K562 (cell line): Measurements from ENCODE around the gene LRRFIP2. TPM values are rescaled to one million over a fixed set of nuclear protein-coding genes. Genes with fewer than 3 reads are reported as not detected.

ENCODE experiments used
- ATAC-seq: fragments of 200-7000 bp; cut with Tn5 transposase; 3 replicates; pipeline ENCODE4 v1.9.1; 2020; ENCODE audit warnings: moderate library complexity
- BruUV-seq: library from RNA; stranded (reverse); fragments of 400-500 nt; replicated peaks from 2 replicates; lab custom pipeline; 2021; lab: Mats Ljungman, UMichigan
- CTCF ChIA-PET: fragments of 300-600 bp; formaldehyde crosslinking; extraction: SDS; loops from one replicate; lab custom pipeline; 2021; ENCODE audit warnings: low intra/inter-chr PET ratio; lab: Yijun Ruan, JAX
- POLR2A ChIA-PET: fragments of 300-600, 350-650 bp; sonication (Branson Sonifier 250); formaldehyde crosslinking; extraction: SDS; loops from one replicate; lab custom pipeline; 2021; ENCODE audit warnings: antibody characterized with exemption, inconsistent platforms; lab: Yijun Ruan, JAX
- DNase-seq, 4 experiments: peaks; one replicate each; pipeline versions ENCODE4 v3.0.0 to v3.0.0-alpha.2; 2011 to 2018; ENCODE audit warnings: low spot score in 3 of 4, mixed read lengths in 3 of 4; ENCODE audit errors: extremely low read depth in 1 of 4
- FAIRE-seq: peaks from 2 replicates; lab custom pipeline; 2011; peaks lifted over from hg19 to GRCh38; lab: Jason Lieb, UNC
- H2AFZ ChIP-seq: 2 replicates; pipeline ENCODE4 v1.6.0; 2011; ENCODE audit warnings: low read depth, low read length, control low read depth, inconsistent platforms
- H3K27ac ChIP-seq: fragments of 200-600 bp; 3 replicates; pipeline ENCODE4 v1.8.0; 2011; ENCODE audit warnings: low read depth, mild to moderate bottlenecking, control low read depth, inconsistent platforms, low read length, moderate library complexity, mixed read lengths; ENCODE audit errors: extremely low read depth
- H3K27me3 ChIP-seq, 2 experiments: fragments of 300-600 bp in 1 of 2; 2 replicates in 1 of 2; 3 replicates in 1 of 2; pipeline versions ENCODE4 v1.6.0 to v1.8.0; 2011; ENCODE audit warnings: inconsistent platforms in 2 of 2, low read length in 2 of 2, mild to moderate bottlenecking in 1 of 2, mixed read lengths in 1 of 2, moderate library complexity in 1 of 2; ENCODE audit not compliant: control insufficient read depth in 2 of 2, insufficient read depth in 2 of 2
- H3K36me3 ChIP-seq: fragments of 300-600 bp; 3 replicates; pipeline ENCODE4 v1.8.0; 2011; ENCODE audit warnings: mild to moderate bottlenecking, low read length, inconsistent platforms; ENCODE audit not compliant: control insufficient read depth, insufficient read depth
- H3K4me1 ChIP-seq, 2 experiments: fragments of 200-600 bp in 1 of 2; replicated peaks in 1 of 2; 2 replicates in 1 of 2; 3 replicates in 1 of 2; pipeline versions ENCODE4 v1.5.1 to v1.8.0; 2011; ENCODE audit warnings: inconsistent platforms in 2 of 2, low read length in 2 of 2, mild to moderate bottlenecking in 1 of 2, mixed read lengths in 1 of 2, moderate library complexity in 1 of 2; ENCODE audit not compliant: control insufficient read depth in 2 of 2, insufficient read depth in 2 of 2
- H3K4me2 ChIP-seq: 2 replicates; pipeline ENCODE4 v1.6.1; 2011; ENCODE audit warnings: low read length, control low read depth, inconsistent platforms, mixed read lengths; ENCODE audit not compliant: insufficient read depth
- H3K4me3 ChIP-seq: fragments of 200-600 bp; sonication (generic), shearing (Covaris generic); 2 replicates; pipeline ENCODE4 v1.5.1; 2016; ENCODE audit warnings: control low read depth, inconsistent platforms
- H3K79me2 ChIP-seq: fragments of 200-600 bp; 3 replicates; pipeline ENCODE4 v1.8.0; 2011; ENCODE audit warnings: low read length, inconsistent platforms; ENCODE audit not compliant: control insufficient read depth, insufficient read depth
- H3K9ac ChIP-seq, 2 experiments: 2 replicates each; pipeline versions ENCODE4 v1.6.0 to v1.6.1; 2011; ENCODE audit warnings: low read depth in 2 of 2, low read length in 2 of 2, control low read depth in 1 of 2, inconsistent platforms in 1 of 2, mild to moderate bottlenecking in 1 of 2, mixed read lengths in 1 of 2; ENCODE audit not compliant: insufficient read depth in 1 of 2
- H3K9me1 ChIP-seq: one replicate; pipeline ENCODE4 v1.6.0; 2011; ENCODE audit warnings: inconsistent platforms, mild to moderate bottlenecking, low read length, moderate library complexity; ENCODE audit not compliant: control insufficient read depth, insufficient read depth
- H3K9me3 ChIP-seq: replicated peaks from 2 replicates; pipeline ENCODE4 v1.5.1; 2011; ENCODE audit warnings: low read depth, low read length, inconsistent platforms; ENCODE audit not compliant: control insufficient read depth, insufficient read depth
- H4K20me1 ChIP-seq: replicated peaks from 2 replicates; pipeline ENCODE4 v1.6.1; 2011; ENCODE audit warnings: low read length, inconsistent platforms, mixed read lengths; ENCODE audit not compliant: control insufficient read depth, insufficient read depth
- ARID3A ChIP-seq: IDR thresholded peaks from 2 replicates; pipeline ENCODE4 v1.6.1; 2012; ENCODE audit warnings: low read depth, low read length, improper control_type of control experiment, borderline replicate concordance
- KAT8 ChIP-seq: fragments of 450-650 bp; IDR thresholded peaks from 2 replicates; pipeline ENCODE4 v1.6.1; 2016; ENCODE audit warnings: low read depth, mild to moderate bottlenecking
- RAD21 ChIP-seq, 2 experiments: fragments of 250-450 bp in 1 of 2; fragments of 450-650 bp in 1 of 2; sonication (Bioruptor Pico) in 1 of 2; formaldehyde crosslinking in 1 of 2; IDR thresholded peaks in 1 of 2; conservative IDR thresholded peaks in 1 of 2; 2 replicates each; pipeline versions ENCODE4 v1.4.0 to v1.8.0; 2020 to 2022; ENCODE audit warnings: mild to moderate bottlenecking in 2 of 2, moderate library complexity in 1 of 2
- REST ChIP-seq, 2 experiments: fragments of 450-650 bp; formaldehyde crosslinking in 1 of 2; IDR thresholded peaks; 2 replicates each; pipeline versions ENCODE4 v1.4.0 to v1.6.1; 2014 to 2020; ENCODE audit warnings: mild to moderate bottlenecking in 2 of 2, borderline replicate concordance in 1 of 2, low read depth in 1 of 2
- ZNF395 ChIP-seq: fragments of 200-800 bp; sonication (Bioruptor generic); IDR thresholded peaks from 2 replicates; pipeline ENCODE4 v1.6.1; 2017; ENCODE audit warnings: missing genetic modification characterization, missing compliant biosample characterization
- ZNF507 ChIP-seq: conservative IDR thresholded peaks from 2 replicates; pipeline ENCODE4 v1.6.1; 2017; ENCODE audit warnings: missing genetic modification characterization, missing compliant biosample characterization
- WGBS: fragments of 100-300 bp; shearing (Covaris generic); methylation state at CpG from one replicate; pipeline ENCODE4 v1.1.6; 2016; ENCODE audit warnings: low coverage, mixed read lengths; ENCODE audit not compliant: insufficient coverage; ENCODE audit errors: missing lambda C conversion rate; 5-methylcytosine and 5-hydroxymethylcytosine counted together
- in situ Hi-C: fragments of 300-500 bp; cut with MboI; formaldehyde crosslinking; loops from 4 replicates; pipeline ENCODE4 v1.15.0; 2018; ENCODE audit warnings: inconsistent platforms, mixed read lengths
- intact Hi-C: fragments of 100-400 bp; cut with micrococcal nuclease; formaldehyde crosslinking; loops from 2 replicates; pipeline ENCODE4 v1.14.2; 2022
- polyA plus RNA-seq, 8 experiments: library from polyadenylated mRNA; depleted of rRNA in 4 of 8; stranded (reverse) in 5 of 8; unstranded in 3 of 8; fragments of >200 nt; fragmentation: Nextera tagmentation in 2 of 8; fragmentation: Illumina TruSeq in 1 of 8; extraction: Ambion mirVana in 2 of 8; extraction: Trizol in 1 of 8; gene quantifications; 2 replicates each; pipeline versions ENCODE4 v1.2.1 to v1.2.3, GENCODE V29; 2011 to 2014; ENCODE audit warnings: inconsistent platforms in 1 of 8, missing spikeins in 1 of 8
- total RNA-seq, 7 experiments: library from RNA; depleted of rRNA in 6 of 7; stranded (reverse); fragments of >200 nt in 6 of 7; fragmentation: Illumina TruSeq in 2 of 7; extraction: Trizol in 2 of 7; gene quantifications; 2 replicates each; pipeline versions ENCODE4 v1.2.1 to v1.2.3, GENCODE V29; 2011 to 2021; ENCODE audit warnings: low replicate concordance in 1 of 7

Gene LRRFIP2
- total and polyA plus RNA-seq, 9 of the 15 experiments (the other 6 are each of a cell fraction or from before 2014, with no cell fraction given): 9.9 to 53.9 (median 42.7) TPM

- Histone ChIP-seq H3K4me3 (no peak overlapping the region), H3K4me1 (peaks cover 4 to 8% of the 10 kb centered on the region in 2 experiments; a peak in 3 of 5 replicates), H3K9me1 (no peaks in the 10 kb centered on the region), H3K27ac (no peak overlapping the region), H3K79me2 (0 out of 3 replicates have a peak, but pooled peaks cover 3% of the 10 kb centered on the region), H4K20me1 (no peaks in the 10 kb centered on the region), H3K9me3 (no peaks in the 10 kb centered on the region), H3K4me2 (no peak overlapping the region), H2AFZ (no peak overlapping the region), H3K9ac (no peak overlapping the region), H3K27me3 (no peaks in the 10 kb centered on the region), H3K36me3 (peaks cover 92% of the 10 kb centered on the region)
- DNase-seq (peak in 3 of 4 experiments; percentile 22 to 63 (median 54)), ATAC-seq (peak; percentile 51; the same call in 2 of the 3 replicates), FAIRE-seq (no peak)
- CTCF ChIA-PET: interaction anchor here (0.6 kb wide), 1 partner anchor 10 kb away, joined by 3 read pairs; no protein-coding TSS in a partner anchor
- no TSS peak for BruUV-seq
- in situ Hi-C loops: no loop called here
- WGBS: 91% methylated on average over 2 of the region's 2 CpGs
- POLR2A ChIA-PET: interaction anchor here (0.7 to 2.7 kb wide), 8 partner anchors 9 to 498 kb away, joined by 3 to 17 read pairs (median 4); partner anchors contain the start of genes EPM2AIP1, LRRFIP2 and MLH1
- intact Hi-C loops: loop anchor here (1.0 kb wide), 2 partner anchors 189 to 232 kb away; no protein-coding TSS in a partner anchor
- TF ChIP-seq ZNF507: no peak
- peak in 1 of 2 experiments; percentile 61; a peak in 2 of 4 replicates for TF ChIP-seq RAD21 (CRISPR knock-in tag; conservative IDR thresholded peaks at IDR 0.05 in 1 of 2, IDR thresholded peaks at IDR 0.05 in 1 of 2)
- TF ChIP-seq KAT8: no peak
- peak; percentile 65; the same call in 1 of the 2 replicates for TF ChIP-seq ARID3A
- TF ChIP-seq ZNF395 (CRISPR knock-in tag): no peak
- peak; percentile 43; the same call in 1 of the 2 replicates for TF ChIP-seq REST (IDR thresholded peaks at IDR 0.05; ENCODE audit: borderline replicate concordance)
- no peak for TF ChIP-seq REST (CRISPR knock-in tag; IDR thresholded peaks at IDR 0.05; ENCODE audit: low read depth)
Measured at GRCh38 chr3:37024092-37024491, 150.3 kb downstream of the LRRFIP2 start.
